Stimulated activated naive CD4-positive, alpha-beta T cell treated with Interleukin-2 at 50 U/mL for 16 hours (primary cell): ENCODE measurements around the gene FBXW7.

Experiments
- DNase-seq: peaks from one replicate; lab custom pipeline; 2025; lab: John Stamatoyannopoulos, UW

FBXW7 gene

GRCh38 chr4:152281822-152282221 lies 254.1 kb downstream of the FBXW7 start:
- no peak for DNase-seq

- no peak for DNase-seq
These were observed 254.7 kb downstream of the FBXW7 start for GRCh38 chr4:152281211-152281610.

DNA sequence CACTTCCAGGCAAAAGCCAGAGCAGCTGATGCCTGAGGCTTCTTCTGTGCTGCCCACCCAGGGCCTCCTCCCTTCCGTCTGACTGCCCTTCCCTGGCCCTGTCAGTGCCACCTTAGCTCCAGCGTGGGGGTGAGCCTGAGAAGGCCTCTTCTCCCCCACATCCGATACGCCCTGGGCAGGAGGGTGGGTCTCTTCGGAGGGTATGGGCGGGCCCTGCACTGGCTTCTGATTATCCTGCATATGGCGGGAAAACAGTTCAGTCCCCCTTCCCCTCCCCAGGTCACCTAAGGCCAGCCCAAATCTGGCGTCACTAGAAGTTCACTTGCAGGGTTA lies 256.7 kb downstream of the FBXW7 start:
- no peak for DNase-seq

DNA sequence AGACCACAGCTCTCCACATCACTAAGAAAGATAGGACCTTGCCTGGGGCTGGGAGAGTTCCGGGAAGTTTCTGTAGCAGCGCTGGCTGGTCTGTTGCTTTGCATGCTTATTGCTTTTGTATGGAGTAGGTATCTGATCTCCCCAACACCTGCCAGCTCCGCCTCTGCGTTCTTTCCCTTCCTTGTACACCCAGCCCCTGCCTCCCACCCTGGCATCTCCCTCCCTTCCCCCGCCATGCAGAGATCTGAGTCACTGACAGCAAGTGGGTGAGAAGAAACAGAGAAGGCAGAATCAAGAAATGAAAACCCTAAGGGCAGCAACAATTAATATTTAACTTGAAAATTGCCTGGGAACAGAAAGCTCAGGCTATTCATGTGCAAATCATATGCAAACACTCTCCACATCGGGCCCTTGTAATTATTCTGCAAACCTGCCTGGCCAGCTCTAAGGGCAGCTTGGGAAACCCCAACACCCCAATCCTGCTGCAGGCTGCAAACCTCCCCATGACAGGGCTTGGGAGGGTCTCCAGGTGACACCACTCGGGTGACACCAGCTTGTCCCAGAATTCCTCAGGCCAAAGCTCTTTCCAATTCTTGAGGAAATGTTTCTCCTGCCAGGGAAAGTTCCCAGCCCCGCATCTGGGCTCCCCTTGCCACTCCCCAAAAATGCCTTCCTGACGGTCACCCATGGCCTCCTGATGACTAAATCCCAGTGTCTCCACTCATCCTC lies 257.2 kb downstream of the FBXW7 start:
- no peak for DNase-seq

DNA sequence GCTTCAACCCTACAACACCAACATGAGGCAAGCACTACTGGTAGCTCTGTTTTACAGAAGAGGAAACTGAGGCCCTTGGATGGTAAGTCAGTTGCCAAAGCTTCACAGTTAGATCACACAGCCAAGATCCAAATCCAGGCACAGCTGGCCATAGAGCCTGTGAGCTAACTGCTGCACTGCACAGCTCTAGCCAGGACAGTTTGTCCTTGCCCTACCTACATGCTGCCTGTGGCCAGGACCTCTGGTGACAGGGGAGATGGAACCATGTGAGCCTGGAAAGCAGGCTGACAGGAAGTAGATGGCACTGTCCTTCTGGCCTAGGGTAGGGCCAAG lies 257.8 kb downstream of the FBXW7 start:
- no peak for DNase-seq

DNA sequence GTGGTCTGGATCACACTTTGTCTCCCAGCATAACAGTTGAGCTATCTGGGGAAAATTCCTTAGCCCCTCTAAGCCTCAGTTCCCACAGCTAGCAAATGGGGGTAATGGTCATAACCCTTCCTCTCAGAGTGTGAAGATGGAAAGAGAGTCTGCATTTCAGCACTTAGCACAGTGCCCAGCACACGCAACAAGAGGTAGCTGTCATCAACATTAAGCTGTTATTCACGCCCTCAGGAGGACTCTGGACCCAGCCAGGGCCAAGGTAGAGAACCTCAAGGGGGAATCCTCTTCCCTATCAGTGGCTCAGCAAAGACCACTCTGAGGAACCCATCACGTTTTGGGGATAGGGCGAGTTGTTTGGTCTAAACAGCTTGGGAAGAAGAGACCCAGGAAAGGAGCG lies 258.6 kb downstream of the FBXW7 start:
- DNase-seq: no peak

DNA sequence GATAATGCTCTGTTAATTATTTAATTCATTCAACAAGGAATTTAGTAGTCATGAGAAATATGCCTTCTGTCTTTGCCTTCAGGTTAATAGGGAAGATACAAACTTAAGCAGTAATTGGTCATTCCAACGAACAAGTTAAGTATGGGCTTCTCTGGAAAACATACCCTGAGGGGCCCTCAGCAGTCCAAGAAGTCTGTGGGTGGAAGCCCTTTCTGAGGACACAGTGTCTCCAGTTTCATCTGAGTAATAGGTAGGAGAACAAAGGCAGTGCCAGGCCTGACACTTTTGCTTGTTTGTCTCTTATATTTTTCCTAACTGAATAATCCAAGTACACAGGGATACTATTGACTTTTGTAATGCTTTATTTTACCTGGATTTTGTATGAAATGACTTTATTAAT lies 262.5 kb downstream of the FBXW7 start:
- no peak for DNase-seq
